ENCODE results near the gene GSTO2. TPM values are rescaled to one million over a fixed set of nuclear protein-coding genes. Genes with fewer than 3 reads are reported as not detected.
A peak's percentile ranks its signal among the peaks of the same experiment; 100 is the strongest.

GSTO2 gene
- total and polyA plus RNA-seq, 2 of the 13 experiments (the other 11 are each of a cell fraction or from before 2014, with no cell fraction given) = 2.1 to 7.9 TPM

DNA sequence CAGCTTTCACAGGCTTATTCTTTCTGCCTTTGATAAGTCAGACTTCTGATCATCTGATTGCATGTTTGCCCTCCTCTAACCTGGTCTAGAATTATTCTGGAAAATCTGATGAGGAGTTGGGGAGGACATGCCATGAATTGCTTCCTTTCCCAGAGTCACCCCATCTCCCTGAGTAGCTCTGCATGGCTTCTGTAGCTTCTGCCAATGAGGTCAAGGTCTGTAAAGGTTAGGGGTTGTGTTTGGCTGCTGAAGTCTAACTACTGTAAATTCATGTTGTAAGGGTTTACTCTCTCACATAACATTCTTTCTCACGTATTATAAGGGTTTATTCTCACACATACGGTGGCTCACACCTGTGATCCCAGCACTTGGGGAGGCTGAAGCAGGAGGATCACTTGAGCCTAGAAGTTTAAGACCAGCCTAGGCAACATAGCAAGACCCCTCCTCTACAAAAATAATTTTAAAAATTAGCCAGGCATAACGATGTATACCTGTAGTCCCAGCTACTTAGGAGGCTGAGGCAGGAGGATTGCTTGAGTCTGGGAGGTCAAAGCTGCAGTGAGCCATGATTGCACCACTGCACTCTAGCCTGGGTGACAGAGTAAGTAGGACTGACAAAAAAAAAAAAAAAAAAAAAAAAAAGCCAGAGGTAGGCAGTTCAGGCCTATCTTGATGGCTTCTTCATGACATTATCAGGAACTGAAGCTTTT, 10.7 kb downstream of the GSTO2 start:
- peak overlapping the region; percentile 53 for H3K27ac ChIP-seq (ENCODE audit: extremely low read length, insufficient read depth, low read length)
- in situ Hi-C loops (cut with HindIII; ENCODE audit: extremely low pct_ligation_motif_present, low pct_unique_long_range_greater_than_20kb) (no loop called here), intact Hi-C loops (cut with micrococcal nuclease; ENCODE audit: unreplicated experiment) (no loop called here)
- peaks cover 94% of the 10 kb centered on the region for H3K4me1 ChIP-seq (ENCODE audit: insufficient read depth, low read length)
- 46% methylated on average over 3 of the region's 3 CpGs for WGBS (ENCODE audit: low lambda C conversion rate)
- H3K27me3 ChIP-seq (ENCODE audit: control insufficient read depth in 1 of 2, insufficient read depth in 2 of 2, low read length in 2 of 2) = no peaks in the 10 kb centered on the region
- no peaks in the 10 kb centered on the region for H4K20me1 ChIP-seq (ENCODE audit: insufficient read depth, low read length)
- FAIRE-seq (peak; percentile 53), ATAC-seq (peak; percentile 38), DNase-seq (ENCODE audit: low spot score) (peak; percentile 53)
- BruUV-seq (replicated peaks) = no TSS peak
- ChIA-PET CTCF (ENCODE audit: low intra/inter-chr PET ratio, low total read pairs) (interaction anchor here (3.5 kb wide), 1 partner anchor 11 kb away, joined by 10 read pairs; no protein-coding TSS in a partner anchor), POLR2A (interaction anchor here (0.7 to 1.0 kb wide), 3 partner anchors 8 to 58 kb away, joined by 3 to 4 read pairs (median 4); partner anchors contain the start of gene ITPRIP)
- peak overlapping the region; percentile 37; the same call in 1 of the 2 replicates for H3K4me2 ChIP-seq (ENCODE audit: low read depth, low read length)
- no peaks in the 10 kb centered on the region for H3K36me3 ChIP-seq (replicated peaks in 1 of 2; ENCODE audit: control insufficient read depth in 1 of 2, insufficient read depth in 2 of 2, low read length in 2 of 2)
- no peaks in the 10 kb centered on the region for H3K79me2 ChIP-seq (ENCODE audit: insufficient read depth, low read length)
- H2AFZ ChIP-seq (ENCODE audit: low read length) = no peak overlapping the region
- H3K9ac ChIP-seq (ENCODE audit: insufficient read depth, low read depth, low read length) = no peak overlapping the region
- H3K4me3 ChIP-seq (replicated peaks in 1 of 3; ENCODE audit: insufficient read depth in 1 of 3, low read depth in 2 of 3, low read length in 3 of 3) = no peak overlapping the region
- no peaks in the 10 kb centered on the region for H3K9me3 ChIP-seq (ENCODE audit: low read length)
- no peak for TF ChIP-seq ATRX (CRISPR knock-in tag; IDR thresholded peaks at IDR 0.05; ENCODE audit: borderline replicate concordance)
- peak; percentile 34; the same call in 1 of the 2 replicates for TF ChIP-seq THRA (CRISPR knock-in tag; IDR thresholded peaks at IDR 0.05; ENCODE audit: borderline replicate concordance)
- peak; percentile 43; the same call in 1 of the 2 replicates for TF ChIP-seq ZNF263 (CRISPR knock-in tag; IDR thresholded peaks at IDR 0.05)
- TF ChIP-seq HMGA1 (CRISPR knock-in tag; conservative IDR thresholded peaks at IDR 0.05) = no peak
- TF ChIP-seq MBD4 (IDR thresholded peaks at IDR 0.05; ENCODE audit: borderline replicate concordance, low read length) = no peak
- TF ChIP-seq HNF4A (CRISPR knock-in tag; IDR thresholded peaks at IDR 0.05) = peak; percentile 66
- TF ChIP-seq ZNF160 (CRISPR knock-in tag; IDR thresholded peaks at IDR 0.05) = no peak
- no peak for TF ChIP-seq ZMYM3 (CRISPR knock-in tag; IDR thresholded peaks at IDR 0.05)
- TF ChIP-seq NR2F2 (IDR thresholded peaks at IDR 0.05; ENCODE audit: borderline replicate concordance, low read depth) = peak; percentile 71
- 0 out of 2 replicates have a peak, but pooled peaks have one; percentile 22 for TF ChIP-seq POGZ (CRISPR knock-in tag; IDR thresholded peaks at IDR 0.05)
- no peak for TF ChIP-seq EED (CRISPR knock-in tag; IDR thresholded peaks at IDR 0.05)
- TF ChIP-seq MED1 (CRISPR knock-in tag; IDR thresholded peaks at IDR 0.05) = peak; percentile 79
- no peak for TF ChIP-seq ZFY (CRISPR knock-in tag; IDR thresholded peaks at IDR 0.05)
- peak; percentile 57 for TF ChIP-seq ZBTB38 (CRISPR knock-in tag; IDR thresholded peaks at IDR 0.05)
- TF ChIP-seq ZNF264 (CRISPR knock-in tag; IDR thresholded peaks at IDR 0.05) = peak; percentile 36; the same call in 1 of the 2 replicates
- TF ChIP-seq CAMTA2 (CRISPR knock-in tag; IDR thresholded peaks at IDR 0.05; ENCODE audit: borderline replicate concordance) = no peak
- no peak for TF ChIP-seq ZNF674 (CRISPR knock-in tag; IDR thresholded peaks at IDR 0.05; ENCODE audit: low read depth)
- TF ChIP-seq RXRB (CRISPR knock-in tag; IDR thresholded peaks at IDR 0.05; ENCODE audit: borderline replicate concordance) = peak; percentile 77
- TF ChIP-seq, protein P1, sequence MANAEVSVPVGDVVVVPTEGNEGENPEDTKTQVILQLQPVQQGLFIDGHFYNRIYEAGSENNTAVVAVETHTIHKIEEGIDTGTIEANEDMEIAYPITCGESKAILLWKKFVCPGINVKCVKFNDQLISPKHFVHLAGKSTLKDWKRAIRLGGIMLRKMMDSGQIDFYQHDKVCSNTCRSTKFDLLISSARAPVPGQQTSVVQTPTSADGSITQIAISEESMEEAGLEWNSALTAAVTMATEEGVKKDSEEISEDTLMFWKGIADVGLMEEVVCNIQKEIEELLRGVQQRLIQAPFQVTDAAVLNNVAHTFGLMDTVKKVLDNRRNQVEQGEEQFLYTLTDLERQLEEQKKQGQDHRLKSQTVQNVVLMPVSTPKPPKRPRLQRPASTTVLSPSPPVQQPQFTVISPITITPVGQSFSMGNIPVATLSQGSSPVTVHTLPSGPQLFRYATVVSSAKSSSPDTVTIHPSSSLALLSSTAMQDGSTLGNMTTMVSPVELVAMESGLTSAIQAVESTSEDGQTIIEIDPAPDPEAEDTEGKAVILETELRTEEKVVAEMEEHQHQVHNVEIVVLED (CRISPR knock-in tag; IDR thresholded peaks at IDR 0.05; ENCODE audit: borderline replicate concordance) = no peak
- TF ChIP-seq ZNF501 (CRISPR knock-in tag; IDR thresholded peaks at IDR 0.05) = 0 out of 2 replicates have a peak, but pooled peaks have one; percentile 43
- no peak for TF ChIP-seq SOX13 (IDR thresholded peaks at IDR 0.05)
- TF ChIP-seq SOX13 (CRISPR knock-in tag; conservative IDR thresholded peaks at IDR 0.05 in 1 of 2, IDR thresholded peaks at IDR 0.05 in 1 of 2) = peak in 1 of 2 experiments; percentile 9; a peak in 1 of 4 replicates
- no peak for TF ChIP-seq SP4 (CRISPR knock-in tag; IDR thresholded peaks at IDR 0.05)
- peak; percentile 85 for TF ChIP-seq NR2F6 (IDR thresholded peaks at IDR 0.05)
- TF ChIP-seq NR2F6 (CRISPR knock-in tag; IDR thresholded peaks at IDR 0.05) = peak; percentile 80

Measured in HepG2 (cell line).